HEK293T (cell line): ENCODE data around the gene GRIP1.

ENCODE experiments used
- BHLHE40 ChIP-seq: fragments of 450-650 bp; IDR thresholded peaks from 2 replicates; pipeline ENCODE4 v1.6.1; 2016; ENCODE audit warnings: mild to moderate bottlenecking, moderate library complexity, borderline replicate concordance
- ELF4 ChIP-seq: fragments of 450-650 bp; IDR thresholded peaks from 2 replicates; pipeline ENCODE4 v1.6.1; 2017; ENCODE audit warnings: antibody characterized with exemption
- FOXA1 ChIP-seq: fragments of 450-650 bp; IDR thresholded peaks from 2 replicates; pipeline ENCODE4 v1.6.1; 2016; ENCODE audit warnings: mild to moderate bottlenecking
- FOXK2 ChIP-seq: fragments of 450-650 bp; IDR thresholded peaks from 2 replicates; pipeline ENCODE4 v1.6.1; 2016; ENCODE audit warnings: mild to moderate bottlenecking
- FOXM1 ChIP-seq: fragments of 450-650 bp; IDR thresholded peaks from 2 replicates; pipeline ENCODE4 v1.6.1; 2017; ENCODE audit warnings: mild to moderate bottlenecking, borderline replicate concordance
- HDGF ChIP-seq: fragments of 450-650 bp; IDR thresholded peaks from 2 replicates; pipeline ENCODE4 v1.6.1; 2017; ENCODE audit warnings: antibody characterized with exemption, borderline replicate concordance
- L3MBTL2 ChIP-seq: fragments of 450-650 bp; conservative IDR thresholded peaks from 2 replicates; pipeline ENCODE4 v1.6.1; 2016; ENCODE audit warnings: mild to moderate bottlenecking
- PKNOX1 ChIP-seq: fragments of 450-650 bp; IDR thresholded peaks from 2 replicates; pipeline ENCODE4 v1.6.1; 2016
- SUZ12 ChIP-seq: fragments of 450-650 bp; IDR thresholded peaks from 2 replicates; pipeline ENCODE4 v1.6.1; 2016; ENCODE audit warnings: mild to moderate bottlenecking
- TARDBP ChIP-seq: fragments of 450-650 bp; IDR thresholded peaks from 2 replicates; pipeline ENCODE4 v1.6.1; 2016
- ZNF384 ChIP-seq: fragments of 450-650 bp; IDR thresholded peaks from 2 replicates; pipeline ENCODE4 v1.6.1; 2016

DNA sequence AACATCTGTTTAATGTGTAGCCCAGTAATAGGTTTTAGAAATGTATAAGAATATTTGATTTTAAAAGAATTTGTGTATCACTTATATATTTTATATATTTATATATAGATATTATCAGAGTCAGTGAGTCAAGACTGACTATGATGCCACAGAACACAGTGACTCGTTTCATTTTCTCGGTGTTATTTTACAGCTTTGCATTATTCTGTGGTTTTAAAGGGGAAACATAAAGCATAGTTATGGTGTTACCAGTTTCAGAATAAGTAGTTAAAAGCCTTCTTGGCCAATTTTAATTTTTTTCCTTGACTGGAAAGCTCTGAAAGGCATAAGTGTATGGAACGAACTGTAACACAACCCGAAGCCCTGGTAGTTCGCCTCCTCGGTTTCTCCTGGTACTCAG is 91.0 kb downstream of the GRIP1 start:
- no peak for TF ChIP-seq SUZ12
- no peak for TF ChIP-seq L3MBTL2
- TF ChIP-seq FOXM1: no peak
- TF ChIP-seq HDGF: no peak
- TF ChIP-seq ZNF384: no peak
- no peak for TF ChIP-seq BHLHE40
- TF ChIP-seq PKNOX1: no peak
- no peak for TF ChIP-seq ELF4
- TF ChIP-seq FOXA1: no peak
- no peak for TF ChIP-seq FOXK2
- no peak for TF ChIP-seq TARDBP
